OCI-LY3 (cell line): Measurements from ENCODE around the gene PLA2G15.

Source experiments
- H2AFZ ChIP-seq: fragments of 200-600, 300-600 bp; shearing (Covaris generic); 2 replicates; pipeline ENCODE4 v1.6.0; 2014; ENCODE audit warnings: antibody characterized with exemption, low read depth, low read length
- H3K27ac ChIP-seq: fragments of 200-600, 300-600 bp; sonication (generic); 2 replicates; pipeline ENCODE4 v1.5.1; 2014; ENCODE audit warnings: mild to moderate bottlenecking, low read length, moderate library complexity, mixed read lengths
- H3K27me3 ChIP-seq: fragments of 200-600, 300-600 bp; sonication (generic); 2 replicates; pipeline ENCODE4 v1.6.1; 2014; ENCODE audit warnings: low read depth, low read length, mixed read lengths
- H3K36me3 ChIP-seq: fragments of 200-600, 300-600 bp; sonication (generic); replicated peaks from 2 replicates; pipeline ENCODE3; 2014; ENCODE audit warnings: low read depth, low read length, mixed read lengths
- H3K4me1 ChIP-seq: fragments of 300-600, 200-600 bp; sonication (generic); 2 replicates; pipeline ENCODE4 v1.6.1; 2014; ENCODE audit warnings: low read length, mixed read lengths
- H3K4me2 ChIP-seq: fragments of 200-600, 300-600 bp; sonication (generic); 2 replicates; pipeline ENCODE4 v1.6.1; 2014; ENCODE audit warnings: low read length, mixed read lengths
- H3K4me3 ChIP-seq: fragments of 300-600, 200-600 bp; sonication (generic); 2 replicates; pipeline ENCODE4 v1.5.1; 2014; ENCODE audit warnings: antibody characterized with exemption, mild to moderate bottlenecking, low read length, moderate library complexity
- H3K79me2 ChIP-seq: fragments of 300-600, 200-600 bp; shearing (Covaris generic); 2 replicates; pipeline ENCODE4 v1.6.1; 2014; ENCODE audit warnings: mild to moderate bottlenecking, low read length, mixed read lengths
- H3K9ac ChIP-seq: fragments of 300-600, 200-600 bp; shearing (Covaris generic); 2 replicates; pipeline ENCODE4 v1.6.0; 2014; ENCODE audit warnings: mild to moderate bottlenecking, low read length, moderate library complexity
- H3K9me3 ChIP-seq: fragments of 200-600, 300-600 bp; shearing (Covaris generic); 2 replicates; pipeline ENCODE4 v1.6.1; 2014; ENCODE audit warnings: low read length, mixed read lengths; ENCODE audit not compliant: insufficient read depth
- H4K20me1 ChIP-seq: fragments of 200-600, 300-600 bp; sonication (generic); 2 replicates; pipeline ENCODE4 v1.6.1; 2016; ENCODE audit warnings: low read length, mixed read lengths; ENCODE audit not compliant: insufficient read depth
- EZH2phosphoT487 ChIP-seq: fragments of 200-600 bp; shearing (Covaris generic); IDR thresholded peaks from 2 replicates; pipeline ENCODE4 v1.6.1; 2018; ENCODE audit warnings: antibody characterized with exemption, mixed run types, low read depth
- TF ChIP-seq, protein P1 (sequence below): fragments of 200-600, 300-600 bp; sonication (generic); IDR thresholded peaks from 2 replicates; pipeline ENCODE4 v1.5.1; 2014; ENCODE audit warnings: antibody characterized with exemption, low read length, low read depth

The PLA2G15 gene

DNA sequence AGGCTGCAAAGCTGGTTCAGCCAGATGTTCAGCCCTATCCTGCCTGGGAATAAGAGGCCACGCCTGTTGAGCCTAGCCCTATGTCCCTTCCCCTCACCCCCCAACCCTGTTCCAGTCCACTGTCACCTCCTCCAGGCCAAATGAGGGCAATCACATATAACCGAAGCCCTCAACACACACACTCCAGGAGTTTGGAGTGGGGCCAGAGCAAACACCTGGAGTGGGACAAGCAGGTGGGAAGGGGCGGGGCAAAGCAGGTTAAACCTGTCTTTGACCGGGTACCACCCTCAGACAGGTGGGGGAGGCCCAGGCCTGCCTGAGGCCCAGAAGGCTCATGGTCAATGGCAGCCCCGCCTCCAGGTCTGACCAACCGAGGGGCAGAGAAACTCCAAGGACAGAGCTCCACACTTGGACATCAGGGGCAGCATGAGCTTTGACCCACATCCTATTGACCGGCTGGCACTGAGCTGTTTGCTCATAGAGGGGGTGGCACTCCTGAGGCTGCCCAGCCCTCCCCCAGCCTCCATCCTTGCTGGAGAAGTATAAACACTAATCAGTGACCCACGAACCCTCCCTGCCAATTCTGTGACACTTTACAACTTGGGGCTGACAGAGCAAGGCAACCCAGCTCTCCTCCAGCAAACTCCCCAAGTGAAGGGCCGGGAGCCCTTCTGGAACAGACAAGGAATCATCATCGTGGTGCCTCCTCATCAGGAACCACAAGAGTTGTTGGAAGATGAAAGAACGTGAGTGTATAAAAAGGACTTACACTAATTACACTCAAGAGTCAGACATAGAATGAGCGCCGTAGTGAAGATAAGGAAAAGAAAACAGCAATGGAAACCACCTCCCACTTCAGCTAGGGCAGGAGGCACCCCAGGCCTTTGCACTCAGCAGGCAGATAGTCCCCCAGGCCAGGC lies 10.7 kb upstream of the PLA2G15 start:
- no peaks in the 10 kb centered on the region for H3K36me3 ChIP-seq
- H3K27ac ChIP-seq: no peak overlapping the region
- H3K4me3 ChIP-seq: no peak overlapping the region
- H3K4me1 ChIP-seq: no peaks in the 10 kb centered on the region
- no peaks in the 10 kb centered on the region for H3K27me3 ChIP-seq
- no peak overlapping the region for H3K9ac ChIP-seq
- no peaks in the 10 kb centered on the region for H4K20me1 ChIP-seq
- no peaks in the 10 kb centered on the region for H3K79me2 ChIP-seq
- H3K9me3 ChIP-seq: no peaks in the 10 kb centered on the region
- no peak overlapping the region for H2AFZ ChIP-seq
- no peak for TF ChIP-seq EZH2phosphoT487
- TF ChIP-seq, protein P1, sequence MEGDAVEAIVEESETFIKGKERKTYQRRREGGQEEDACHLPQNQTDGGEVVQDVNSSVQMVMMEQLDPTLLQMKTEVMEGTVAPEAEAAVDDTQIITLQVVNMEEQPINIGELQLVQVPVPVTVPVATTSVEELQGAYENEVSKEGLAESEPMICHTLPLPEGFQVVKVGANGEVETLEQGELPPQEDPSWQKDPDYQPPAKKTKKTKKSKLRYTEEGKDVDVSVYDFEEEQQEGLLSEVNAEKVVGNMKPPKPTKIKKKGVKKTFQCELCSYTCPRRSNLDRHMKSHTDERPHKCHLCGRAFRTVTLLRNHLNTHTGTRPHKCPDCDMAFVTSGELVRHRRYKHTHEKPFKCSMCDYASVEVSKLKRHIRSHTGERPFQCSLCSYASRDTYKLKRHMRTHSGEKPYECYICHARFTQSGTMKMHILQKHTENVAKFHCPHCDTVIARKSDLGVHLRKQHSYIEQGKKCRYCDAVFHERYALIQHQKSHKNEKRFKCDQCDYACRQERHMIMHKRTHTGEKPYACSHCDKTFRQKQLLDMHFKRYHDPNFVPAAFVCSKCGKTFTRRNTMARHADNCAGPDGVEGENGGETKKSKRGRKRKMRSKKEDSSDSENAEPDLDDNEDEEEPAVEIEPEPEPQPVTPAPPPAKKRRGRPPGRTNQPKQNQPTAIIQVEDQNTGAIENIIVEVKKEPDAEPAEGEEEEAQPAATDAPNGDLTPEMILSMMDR: no peak
- no peak overlapping the region for H3K4me2 ChIP-seq

DNA sequence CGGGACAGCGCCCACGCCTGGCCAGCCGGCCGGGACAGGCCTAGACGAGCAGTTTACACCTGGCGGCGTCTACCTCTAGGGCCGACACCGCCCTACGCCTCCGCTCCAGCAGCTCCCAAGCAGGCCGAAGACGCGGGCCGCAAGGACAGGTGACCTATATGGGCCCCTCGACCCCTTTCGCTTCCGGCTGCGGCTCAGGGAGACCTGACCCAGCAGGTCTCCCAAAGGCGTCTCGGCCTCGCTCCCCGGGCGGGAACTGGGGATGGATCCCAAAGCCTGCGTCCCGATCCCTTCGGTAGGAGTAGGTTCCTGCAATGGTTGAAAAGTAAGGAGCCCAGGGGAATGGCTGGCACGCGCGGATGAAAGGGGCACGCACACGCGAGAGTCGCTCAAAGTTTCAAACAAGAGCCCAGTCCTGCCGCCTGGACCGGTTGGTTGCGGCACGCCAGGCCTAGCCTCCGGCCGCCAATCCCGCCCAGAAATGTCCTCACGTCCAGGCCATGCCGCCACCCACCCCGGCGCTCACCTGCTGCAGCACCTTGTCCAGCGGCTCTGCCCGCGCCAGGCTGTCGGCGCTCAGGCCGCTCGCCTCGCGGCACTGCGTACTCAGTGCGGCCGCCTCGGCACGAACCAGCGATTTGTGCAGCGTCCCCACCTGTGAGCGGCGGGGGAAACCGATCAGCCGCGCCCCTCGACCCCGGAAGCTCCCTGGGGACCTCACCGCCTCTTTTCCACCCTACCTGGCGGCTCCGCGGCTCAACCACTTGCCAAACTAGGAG lies 9.9 kb upstream of the PLA2G15 start:
- no peak overlapping the region for H3K27ac ChIP-seq
- H3K79me2 ChIP-seq: no peaks in the 10 kb centered on the region
- H3K4me2 ChIP-seq: no peak overlapping the region
- H3K4me3 ChIP-seq: no peak overlapping the region
- H4K20me1 ChIP-seq: no peaks in the 10 kb centered on the region
- no peak for TF ChIP-seq EZH2phosphoT487
- TF ChIP-seq, protein P1: no peak
- H2AFZ ChIP-seq: no peak overlapping the region
- no peaks in the 10 kb centered on the region for H3K9me3 ChIP-seq
- H3K36me3 ChIP-seq: no peaks in the 10 kb centered on the region
- H3K27me3 ChIP-seq: no peaks in the 10 kb centered on the region
- H3K9ac ChIP-seq: no peak overlapping the region
- no peaks in the 10 kb centered on the region for H3K4me1 ChIP-seq

DNA sequence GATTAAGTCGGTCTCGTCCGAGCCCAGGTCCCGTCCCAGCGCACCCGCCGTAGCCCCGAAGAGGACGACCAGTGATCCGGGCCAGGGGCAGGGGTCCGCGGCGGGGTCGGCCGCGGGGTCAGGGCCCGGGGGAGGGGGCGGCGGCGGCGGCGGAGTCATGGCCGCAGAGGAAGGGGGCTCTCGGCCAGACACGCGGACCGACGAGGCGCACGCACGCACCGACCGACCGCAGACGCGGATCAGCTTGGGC lies 9.4 kb upstream of the PLA2G15 start, which contains the start of gene ESRP2:
Gene ESRP2 (minus strand): TSS at position 241 of the 250 bp plus-strand sequence. CDS start 82 bp downstream, at position 159.
- H3K27me3 ChIP-seq: no peaks in the 10 kb centered on the region
- no peaks in the 10 kb centered on the region for H3K9me3 ChIP-seq
- TF ChIP-seq EZH2phosphoT487: no peak
- TF ChIP-seq, protein P1: no peak
- no peaks in the 10 kb centered on the region for H3K36me3 ChIP-seq
- no peaks in the 10 kb centered on the region for H3K79me2 ChIP-seq
- H4K20me1 ChIP-seq: no peaks in the 10 kb centered on the region
- no peaks in the 10 kb centered on the region for H3K4me1 ChIP-seq
- peak within 1 kb of the TSS; percentile 78 for H3K4me3 ChIP-seq
- H3K4me2 ChIP-seq: peak within 1 kb of the TSS; percentile 65
- no peak within 1 kb of the TSS for H3K27ac ChIP-seq
- peak within 1 kb of the TSS; percentile 59; the same call in 1 of the 2 replicates for H2AFZ ChIP-seq
- H3K9ac ChIP-seq: peak within 1 kb of the TSS; percentile 45; the same call in 1 of the 2 replicates
